NB4 (cell line): ENCODE results near the gene NUP214.

ENCODE experiments used
- DNase-seq: peaks from one replicate; pipeline ENCODE4 v3.0.0; 2010; ENCODE audit warnings: low read depth
- H3K4me3 ChIP-seq: one replicate; pipeline ENCODE4 v1.5.1; 2011; ENCODE audit warnings: mild to moderate bottlenecking, low read depth, low read length, moderate library complexity
- CTCF ChIP-seq: IDR thresholded peaks from one replicate; pipeline ENCODE4 v1.5.1; 2012; ENCODE audit warnings: low read depth, low read length
- MAX ChIP-seq: IDR thresholded peaks from 2 replicates; pipeline ENCODE4 v1.6.1; 2011; ENCODE audit warnings: low read depth, low read length
- MYC ChIP-seq: IDR thresholded peaks from 2 replicates; pipeline ENCODE4 v1.6.1; 2011; ENCODE audit warnings: low read depth, low read length
- POLR2A ChIP-seq: IDR thresholded peaks from 2 replicates; pipeline ENCODE4 v1.6.1; 2011; ENCODE audit warnings: mild to moderate bottlenecking; ENCODE audit not compliant: insufficient read length; ENCODE audit errors: extremely low read depth

The NUP214 gene

GRCh38 chr9:131233995-131234394, 108.6 kb downstream of the NUP214 start:
- no peak overlapping the region for H3K4me3 ChIP-seq
- DNase-seq: no peak
- no peak for TF ChIP-seq POLR2A
- TF ChIP-seq MYC: no peak
- TF ChIP-seq MAX: no peak
- no peak for TF ChIP-seq CTCF

GRCh38 chr9:131234799-131235479, 109.6 kb downstream of the NUP214 start:
- DNase-seq: no peak
- no peak overlapping the region for H3K4me3 ChIP-seq
- TF ChIP-seq MYC (no peak), CTCF (no peak)

- TF ChIP-seq MAX: no peak
- TF ChIP-seq POLR2A: no peak
- no peak for TF ChIP-seq MYC
- no peak for TF ChIP-seq CTCF
- DNase-seq: no peak
- no peak overlapping the region for H3K4me3 ChIP-seq
Observed at GRCh38 chr9:131235480-131235851, 110.1 kb downstream of the NUP214 start.

GRCh38 chr9:131236161-131236560, 110.8 kb downstream of the NUP214 start:
- DNase-seq: no peak
- H3K4me3 ChIP-seq: no peak overlapping the region
- TF ChIP-seq POLR2A (no peak), MYC (no peak), CTCF (no peak), MAX (no peak)

- DNase-seq: no peak
- no peak overlapping the region for H3K4me3 ChIP-seq
Observed at GRCh38 chr9:131236761-131237160, 111.4 kb downstream of the NUP214 start.

More at GRCh38 chr9:131236761-131237160, 111.4 kb downstream of the NUP214 start:
- TF ChIP-seq MYC (no peak), POLR2A (no peak), MAX (no peak), CTCF (no peak)
